Uterus (tissue), 4 donors: Measurements from ENCODE around the gene PARD3. TPM values are rescaled to one million over a fixed set of nuclear protein-coding genes. Genes with fewer than 3 reads are reported as not detected.

ENCODE experiments used
- DNase-seq, 2 donors: peaks; one replicate each; pipeline ENCODE4 v3.0.0-alpha.2; 2019 to 2020
- H3K27ac ChIP-seq, 2 donors: fragments of 200-600 bp; sonication (generic); 1 replicate in 1 of 2; 2 replicates in 1 of 2; pipeline ENCODE4 v1.5.1; 2016 to 2018
- H3K27me3 ChIP-seq, 2 donors: fragments of 200-600 bp; sonication (generic); one replicate each; pipeline ENCODE4 v1.5.1; 2018 to 2019; ENCODE audit warnings: control low read depth in 1 of 2
- H3K36me3 ChIP-seq, 2 donors: fragments of 200-600 bp; sonication (generic); one replicate each; pipeline ENCODE4 v1.5.1; 2019; ENCODE audit warnings: control low read depth in 1 of 2
- H3K4me1 ChIP-seq, 2 donors: fragments of 200-600 bp; sonication (generic); one replicate each; pipeline ENCODE4 v1.5.1; 2018 to 2019; ENCODE audit warnings: control low read depth in 1 of 2
- H3K4me3 ChIP-seq, 2 donors: fragments of 200-600 bp; sonication (generic); 1 replicate in 1 of 2; 2 replicates in 1 of 2; pipeline ENCODE4 v1.5.1; 2018 to 2019; ENCODE audit warnings: mild to moderate bottlenecking in 1 of 2
- H3K9me3 ChIP-seq, 2 donors: fragments of 200-600 bp; sonication (generic); one replicate each; pipeline ENCODE4 v1.5.1; 2019; ENCODE audit warnings: control low read depth in 1 of 2
- POLR2A ChIP-seq, 2 donors: fragments of 450-650 bp; IDR thresholded peaks; one replicate each; pipeline ENCODE4 v1.6.1; 2016; ENCODE audit warnings: antibody characterized with exemption in 2 of 2, mild to moderate bottlenecking in 1 of 2, moderate library complexity in 1 of 2
- intact Hi-C: fragments of 100-400 bp; cut with DNase I; formaldehyde crosslinking; loops from one replicate; pipeline ENCODE4 v1.15.1; 2023; ENCODE audit warnings: low total_unique reads
- total RNA-seq, 4 donors: library from RNA; depleted of rRNA in 3 of 4; stranded (reverse); fragments of >200 nt in 3 of 4; gene quantifications; one replicate each; pipeline versions ENCODE4 v1.1.0 to v1.2.4, GENCODE V29; 2014 to 2023
- TF ChIP-seq, protein P1 (sequence below), 4 experiments: fragments of 200-600 bp in 2 of 4; fragments of 450-650 bp in 2 of 4; sonication (generic) in 2 of 4; IDR thresholded peaks; one replicate each; pipeline ENCODE4 v1.5.1; 2016 to 2019; ENCODE audit warnings: antibody characterized with exemption in 4 of 4, mild to moderate bottlenecking in 2 of 4, moderate library complexity in 1 of 4
- donor health status: DM: yes; HTN: yes; CAD: no.

Gene PARD3
- total RNA-seq, 4 donors from 2014 or later = 42.1 to 96.1 (median 51.5) TPM

DNA sequence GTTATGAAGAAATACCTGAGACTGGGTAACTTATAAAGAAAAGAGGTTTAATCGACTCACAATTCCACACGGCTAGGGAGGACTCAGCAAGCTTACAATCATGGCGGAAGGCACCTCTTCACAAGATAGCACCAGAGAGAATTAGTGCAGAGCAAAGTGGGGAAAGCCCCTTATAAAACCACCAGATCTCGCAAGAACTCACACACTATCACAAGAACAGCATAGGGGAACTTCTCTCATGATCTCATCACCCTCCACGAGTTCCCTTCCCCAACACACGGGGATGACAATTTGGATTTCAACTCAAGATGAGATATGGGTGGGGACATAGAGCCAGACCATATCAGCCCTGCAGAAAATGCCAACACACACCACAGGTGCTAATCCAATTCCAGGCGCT is 218.7 kb downstream of the PARD3 start:
- TF ChIP-seq, protein P1, sequence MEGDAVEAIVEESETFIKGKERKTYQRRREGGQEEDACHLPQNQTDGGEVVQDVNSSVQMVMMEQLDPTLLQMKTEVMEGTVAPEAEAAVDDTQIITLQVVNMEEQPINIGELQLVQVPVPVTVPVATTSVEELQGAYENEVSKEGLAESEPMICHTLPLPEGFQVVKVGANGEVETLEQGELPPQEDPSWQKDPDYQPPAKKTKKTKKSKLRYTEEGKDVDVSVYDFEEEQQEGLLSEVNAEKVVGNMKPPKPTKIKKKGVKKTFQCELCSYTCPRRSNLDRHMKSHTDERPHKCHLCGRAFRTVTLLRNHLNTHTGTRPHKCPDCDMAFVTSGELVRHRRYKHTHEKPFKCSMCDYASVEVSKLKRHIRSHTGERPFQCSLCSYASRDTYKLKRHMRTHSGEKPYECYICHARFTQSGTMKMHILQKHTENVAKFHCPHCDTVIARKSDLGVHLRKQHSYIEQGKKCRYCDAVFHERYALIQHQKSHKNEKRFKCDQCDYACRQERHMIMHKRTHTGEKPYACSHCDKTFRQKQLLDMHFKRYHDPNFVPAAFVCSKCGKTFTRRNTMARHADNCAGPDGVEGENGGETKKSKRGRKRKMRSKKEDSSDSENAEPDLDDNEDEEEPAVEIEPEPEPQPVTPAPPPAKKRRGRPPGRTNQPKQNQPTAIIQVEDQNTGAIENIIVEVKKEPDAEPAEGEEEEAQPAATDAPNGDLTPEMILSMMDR (IDR thresholded peaks at IDR 0.05) = no peak
- Histone ChIP-seq H3K9me3 (no peaks in the 10 kb centered on the region), H3K27me3 (no peaks in the 10 kb centered on the region), H3K36me3 (no peaks in the 10 kb centered on the region), H3K4me1 (no peaks in the 10 kb centered on the region), H3K4me3 (no peak overlapping the region), H3K27ac (no peak overlapping the region)
- no peak for DNase-seq
- intact Hi-C loops = no loop called here

DNA sequence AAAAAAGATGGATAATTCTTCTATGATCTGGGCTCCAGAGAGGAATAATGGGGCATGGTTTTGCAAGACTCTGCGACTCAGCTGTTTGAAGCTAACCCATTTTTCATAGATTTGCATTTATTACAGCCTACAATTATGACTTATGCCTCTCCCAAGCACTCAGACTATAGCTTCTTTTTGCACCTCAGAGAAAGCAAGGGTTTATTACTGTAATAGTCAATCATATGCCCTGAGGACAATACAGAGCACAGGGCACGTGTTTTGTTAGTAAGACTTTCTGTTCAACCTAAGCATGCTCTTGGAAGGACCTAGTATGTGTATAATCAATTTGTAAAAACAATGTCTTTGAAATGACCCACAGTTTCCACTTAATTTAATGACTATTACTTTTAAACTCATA is 221.2 kb downstream of the PARD3 start:
- Histone ChIP-seq H3K27ac (no peak overlapping the region), H3K4me1 (no peaks in the 10 kb centered on the region), H3K9me3 (no peaks in the 10 kb centered on the region), H3K27me3 (no peaks in the 10 kb centered on the region), H3K4me3 (no peak overlapping the region), H3K36me3 (no peaks in the 10 kb centered on the region)
- intact Hi-C loops = no loop called here
- TF ChIP-seq POLR2A (IDR thresholded peaks at IDR 0.05) = no peak
- TF ChIP-seq, protein P1 (IDR thresholded peaks at IDR 0.05) = no peak
- no peak for DNase-seq

DNA sequence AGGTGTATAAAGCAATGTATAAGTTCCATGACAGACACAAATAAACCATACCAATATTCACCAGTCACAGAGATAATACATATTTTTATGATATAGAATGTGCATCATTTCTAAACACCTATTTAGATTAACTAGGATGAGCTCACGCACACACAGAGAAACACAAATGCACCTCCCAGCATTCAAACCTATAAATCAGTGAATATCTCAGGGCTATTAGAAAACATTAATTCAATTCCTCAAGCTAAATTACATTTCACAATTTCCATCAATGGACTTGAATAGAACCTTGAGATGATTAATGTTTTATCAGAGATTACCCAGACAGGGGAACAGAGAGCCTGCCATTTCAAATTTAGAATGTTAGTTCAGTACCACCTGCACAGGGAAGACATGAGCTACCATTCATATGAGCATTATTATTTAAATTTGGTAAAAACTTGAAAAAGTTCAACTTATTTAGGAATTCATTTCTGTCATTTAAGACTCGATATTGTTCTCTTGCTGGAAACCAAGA is 221.7 kb downstream of the PARD3 start:
- no peak for TF ChIP-seq POLR2A (IDR thresholded peaks at IDR 0.05)
- TF ChIP-seq, protein P1 (IDR thresholded peaks at IDR 0.05) = no peak
- intact Hi-C loops = no loop called here

DNA sequence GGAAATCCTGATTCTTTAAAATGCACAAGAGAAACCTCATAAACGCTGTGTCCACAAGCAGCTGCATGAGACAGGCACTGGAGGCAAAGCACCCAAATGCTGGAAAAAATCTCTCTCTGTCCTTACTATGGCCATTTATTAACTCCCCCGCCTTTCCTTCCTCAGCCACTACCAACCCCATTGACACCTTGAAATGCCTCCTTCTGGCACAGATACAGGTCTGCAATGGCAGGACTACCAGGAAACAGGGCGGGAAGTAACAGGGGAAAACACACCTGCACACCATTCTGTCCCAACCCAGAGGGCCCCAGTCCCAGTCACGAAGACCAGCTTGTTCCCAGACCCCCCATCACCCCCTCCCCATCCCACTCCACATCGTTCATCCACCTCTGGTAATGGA is 224.3 kb downstream of the PARD3 start:
- no peak for DNase-seq
- no peak for TF ChIP-seq POLR2A (IDR thresholded peaks at IDR 0.05)
- TF ChIP-seq, protein P1 (IDR thresholded peaks at IDR 0.05) = no peak
- H3K27ac ChIP-seq = no peak overlapping the region
- no peaks in the 10 kb centered on the region for H3K9me3 ChIP-seq
- intact Hi-C loops = no loop called here
- H3K4me3 ChIP-seq = no peak overlapping the region
- no peaks in the 10 kb centered on the region for H3K27me3 ChIP-seq
- H3K36me3 ChIP-seq = no peaks in the 10 kb centered on the region
- H3K4me1 ChIP-seq = no peaks in the 10 kb centered on the region

More for the DNA sequence above, 221.7 kb downstream of the PARD3 start:
- H3K4me3 ChIP-seq = no peak overlapping the region
- no peaks in the 10 kb centered on the region for H3K9me3 ChIP-seq
- no peaks in the 10 kb centered on the region for H3K27me3 ChIP-seq
- no peaks in the 10 kb centered on the region for H3K36me3 ChIP-seq
- DNase-seq = no peak
- H3K4me1 ChIP-seq = no peaks in the 10 kb centered on the region
- no peak overlapping the region for H3K27ac ChIP-seq

DNA sequence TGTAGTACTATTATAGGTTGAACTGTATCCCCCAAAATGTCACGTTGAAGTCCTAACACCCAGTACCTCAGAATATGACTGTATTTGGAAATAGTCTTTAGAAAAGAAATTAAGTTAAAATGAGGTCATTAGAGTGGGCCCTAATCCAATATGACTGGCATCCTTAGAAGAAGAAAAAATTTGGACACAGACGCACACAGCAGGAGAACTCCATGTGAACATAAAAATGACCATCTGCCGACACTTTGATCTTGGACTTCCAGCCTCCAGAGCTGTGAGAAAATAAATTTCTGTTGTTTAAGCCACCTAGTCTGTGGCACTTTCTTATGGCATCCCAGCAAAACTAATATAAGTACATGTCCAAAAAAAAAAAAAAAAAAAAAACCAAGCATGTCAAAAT is 225.8 kb downstream of the PARD3 start:
- H3K4me1 ChIP-seq = no peaks in the 10 kb centered on the region
- no peaks in the 10 kb centered on the region for H3K36me3 ChIP-seq
- no peak for DNase-seq
- H3K9me3 ChIP-seq = no peaks in the 10 kb centered on the region
- intact Hi-C loops = no loop called here
- TF ChIP-seq POLR2A (IDR thresholded peaks at IDR 0.05) = no peak
- TF ChIP-seq, protein P1 (IDR thresholded peaks at IDR 0.05) = no peak
- H3K27ac ChIP-seq = no peak overlapping the region
- H3K27me3 ChIP-seq = no peaks in the 10 kb centered on the region
- no peak overlapping the region for H3K4me3 ChIP-seq
